ENCODE measurements around the gene ACSF3.

The ACSF3 gene

GRCh38 chr16:89202422-89203215 is 109.0 kb downstream of the ACSF3 start:
- Histone ChIP-seq H3K27me3 (peaks cover 78% of the 10 kb centered on the region), H3K4me1 (no peaks in the 10 kb centered on the region), H3K9me3 (peaks cover 3% of the 10 kb centered on the region; the same call in 1 of the 2 replicates), H3K36me3 (no peaks in the 10 kb centered on the region), H3K4me3 (ENCODE audit: low read depth, low read length) (no peak overlapping the region)
- DNase-seq, result no peak
- no peak for TF ChIP-seq CTCF (IDR thresholded peaks at IDR 0.05; ENCODE audit: low read depth, low read length)

Data from BE2C (cell line).